IPS-NIHi11 (cell line): ENCODE results near the gene MYCBP.
"Not testable (repeated sequence)": the region's sequence is repeated elsewhere in the genome, so short reads cannot be mapped to it uniquely, and the experiment has no call there.

Experiments used
- DNase-seq: peaks from one replicate; pipeline ENCODE4 v3.0.0; 2012; ENCODE audit warnings: mixed read lengths, low spot score

MYCBP gene

DNA sequence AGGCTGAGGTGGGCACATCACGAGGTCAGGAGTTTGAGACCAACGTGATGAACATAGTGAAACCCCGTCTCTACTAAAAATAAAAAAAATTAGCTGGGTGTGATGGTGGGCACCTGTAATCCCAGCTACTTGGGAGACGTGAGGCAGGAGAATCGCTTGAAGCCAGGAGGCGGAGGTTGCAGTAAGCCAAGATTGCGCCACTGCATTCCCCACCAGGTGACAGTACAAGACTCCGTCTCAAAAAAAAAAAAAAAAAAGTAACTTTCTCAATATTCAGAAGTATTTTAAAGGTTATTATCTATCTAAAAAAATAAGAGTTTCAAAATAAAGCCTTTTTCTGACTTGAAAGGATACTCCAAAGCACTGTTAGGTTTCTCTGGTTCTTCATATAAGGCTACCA, 5.9 kb downstream of the MYCBP start:
- DNase-seq, result no peak

- no peak for DNase-seq
Measured at GRCh38 chr1:38865112-38865715, 7.9 kb downstream of the MYCBP start.

- no peak for DNase-seq
Measured at GRCh38 chr1:38860454-38860795, 12.7 kb downstream of the MYCBP start.

DNA sequence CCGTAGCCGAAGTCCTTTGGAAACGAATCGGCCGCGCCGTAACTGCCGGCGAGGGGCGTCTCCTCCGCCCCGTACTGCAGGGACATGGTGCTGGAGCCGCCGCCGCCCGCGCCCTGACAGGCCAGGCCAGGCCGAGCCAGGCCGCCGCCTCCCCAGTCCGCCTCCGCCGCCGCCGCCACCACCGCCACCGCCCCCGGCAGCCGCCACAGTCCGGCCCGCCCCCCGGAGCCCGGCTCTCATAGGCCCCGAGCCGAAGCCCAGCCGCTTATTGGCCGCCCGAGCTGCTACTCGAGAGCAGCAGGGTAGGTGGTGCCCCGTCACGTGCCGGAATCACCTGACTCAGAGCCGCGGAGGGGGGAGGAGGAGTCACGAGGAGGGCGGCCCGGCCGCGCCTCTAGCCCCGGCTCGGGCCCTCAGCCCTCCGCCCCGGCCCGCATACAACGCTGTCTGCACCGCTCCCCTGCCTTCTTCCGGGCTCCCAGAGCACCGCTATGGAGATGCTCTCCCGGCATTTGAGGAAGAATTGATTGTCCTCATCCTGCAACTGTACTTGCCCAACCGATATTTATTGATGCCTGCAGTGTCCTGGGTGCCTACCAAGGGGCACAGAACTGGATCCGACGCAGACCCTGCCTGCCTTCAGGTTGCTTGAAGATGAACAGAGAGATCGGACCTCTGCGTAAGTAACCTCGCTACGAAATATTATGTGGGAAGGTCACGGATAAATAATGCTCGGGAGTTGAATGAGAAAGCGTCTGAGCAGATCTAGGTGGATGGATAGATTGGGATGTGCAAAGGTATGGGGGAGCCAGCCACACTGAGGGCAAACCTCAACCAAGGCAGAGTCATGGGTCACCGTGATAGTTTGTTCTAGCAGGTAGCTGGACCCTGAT, 13.3 kb downstream of the MYCBP start, which contains the start of gene RRAGC:
RRAGC (minus strand) TSS at position 212 of the 893 bp plus-strand sequence; CDS start at position 86, 126 bp downstream.
- DNase-seq, result peak; percentile 100

GRCh38 chr1:38858833-38859560, 14.2 kb downstream of the MYCBP start:
- DNase-seq, result peak; percentile 45

GRCh38 chr1:38852780-38853179, 20.4 kb downstream of the MYCBP start:
- no peak for DNase-seq

DNA sequence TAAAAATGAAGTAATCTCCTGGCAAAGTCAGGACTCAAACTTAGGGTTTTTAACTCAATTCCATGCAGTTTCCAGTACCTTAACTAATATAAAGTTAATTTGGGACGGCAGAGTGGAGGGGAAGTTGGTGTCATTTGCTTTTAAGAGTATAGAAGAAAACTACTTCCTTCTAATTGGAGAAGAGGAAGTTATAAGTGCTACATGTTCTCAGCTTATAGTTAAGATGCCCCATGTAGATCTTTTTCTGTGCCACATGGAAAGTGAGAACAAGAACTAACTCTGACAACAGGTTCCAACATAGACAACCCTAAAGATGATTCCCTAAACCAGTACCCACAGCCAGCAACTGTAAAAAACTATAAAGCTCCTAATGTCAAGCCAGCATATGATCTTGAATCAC, 25.1 kb downstream of the MYCBP start:
- no peak for DNase-seq

DNA sequence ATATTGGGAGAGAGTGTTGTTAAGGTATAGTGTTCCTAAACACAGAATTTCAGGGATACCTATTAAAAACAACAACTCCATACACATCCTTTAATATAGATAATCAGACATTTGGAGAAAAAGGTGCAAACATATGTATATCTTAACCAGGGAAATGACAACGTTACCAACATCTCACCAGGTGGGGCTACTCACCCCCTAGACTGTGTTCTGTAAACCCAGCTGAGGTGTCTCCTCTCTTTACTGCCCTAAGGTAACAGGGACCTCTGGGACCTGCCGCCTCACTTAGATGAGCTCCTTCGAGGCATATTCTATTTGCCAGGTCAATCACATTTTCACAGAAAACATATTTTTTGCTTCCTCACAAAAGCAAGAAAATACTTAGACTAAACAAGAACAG, 26.9 kb downstream of the MYCBP start:
- no peak for DNase-seq

DNA sequence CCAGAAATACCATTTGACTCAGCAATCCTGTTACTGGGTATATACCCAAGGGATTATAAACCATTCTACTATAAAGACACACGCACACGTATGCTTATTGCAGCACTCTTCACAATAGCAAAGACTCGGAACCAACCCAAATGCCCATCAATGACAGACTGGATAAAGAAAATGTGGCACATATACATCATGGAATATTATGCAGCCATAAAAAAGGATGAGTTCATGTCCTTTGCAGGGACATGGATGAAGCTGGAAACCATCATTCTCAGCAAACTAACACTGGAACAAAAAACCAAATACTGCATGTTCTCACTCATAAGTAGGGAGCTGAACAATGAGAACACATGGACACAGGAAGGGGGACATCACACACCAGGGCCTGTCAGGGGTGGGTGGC, 28.1 kb downstream of the MYCBP start:
- DNase-seq, result not testable (repeated sequence)

DNA sequence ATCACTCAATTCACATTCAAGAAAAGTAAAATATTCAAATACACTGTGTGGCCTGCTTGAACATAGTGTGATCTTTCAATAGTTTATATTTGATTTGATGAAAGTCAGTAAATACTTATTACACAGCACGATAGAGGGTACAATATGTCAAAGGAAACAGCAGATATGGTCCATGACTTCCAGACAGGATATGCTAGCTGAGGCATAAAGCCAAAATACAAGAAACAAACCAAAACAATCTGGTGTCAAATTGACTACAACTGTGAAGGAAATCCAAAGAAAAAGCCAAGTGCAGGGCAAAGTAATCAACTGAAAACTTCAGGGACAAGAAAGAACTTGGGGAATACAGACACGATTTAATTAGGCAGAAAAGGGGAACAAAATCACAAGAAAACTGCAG, 32.9 kb downstream of the MYCBP start:
- DNase-seq, result no peak

- DNase-seq, result no peak
Measured at GRCh38 chr1:38839363-38839762, 33.8 kb downstream of the MYCBP start.

DNA sequence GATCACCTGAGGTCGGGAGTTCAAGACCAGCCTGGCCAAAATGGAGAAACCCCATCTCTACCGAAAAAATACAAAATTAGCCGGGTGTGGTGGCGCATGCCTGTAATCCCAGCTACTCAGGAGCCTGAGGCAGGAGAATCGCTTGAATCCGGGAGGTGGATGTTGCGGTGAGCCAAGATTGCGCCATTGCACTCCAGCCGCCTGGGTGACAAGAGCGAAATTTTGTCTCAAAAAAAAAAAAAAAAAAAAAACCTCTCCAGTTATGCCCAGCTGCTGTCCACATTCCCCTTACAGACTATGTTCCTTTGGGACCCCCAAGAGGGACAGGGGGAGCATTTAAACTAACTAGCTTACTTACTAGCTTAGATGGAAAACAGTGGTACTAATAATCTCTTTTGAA, 36.8 kb downstream of the MYCBP start:
- DNase-seq, result not testable (repeated sequence)

DNA sequence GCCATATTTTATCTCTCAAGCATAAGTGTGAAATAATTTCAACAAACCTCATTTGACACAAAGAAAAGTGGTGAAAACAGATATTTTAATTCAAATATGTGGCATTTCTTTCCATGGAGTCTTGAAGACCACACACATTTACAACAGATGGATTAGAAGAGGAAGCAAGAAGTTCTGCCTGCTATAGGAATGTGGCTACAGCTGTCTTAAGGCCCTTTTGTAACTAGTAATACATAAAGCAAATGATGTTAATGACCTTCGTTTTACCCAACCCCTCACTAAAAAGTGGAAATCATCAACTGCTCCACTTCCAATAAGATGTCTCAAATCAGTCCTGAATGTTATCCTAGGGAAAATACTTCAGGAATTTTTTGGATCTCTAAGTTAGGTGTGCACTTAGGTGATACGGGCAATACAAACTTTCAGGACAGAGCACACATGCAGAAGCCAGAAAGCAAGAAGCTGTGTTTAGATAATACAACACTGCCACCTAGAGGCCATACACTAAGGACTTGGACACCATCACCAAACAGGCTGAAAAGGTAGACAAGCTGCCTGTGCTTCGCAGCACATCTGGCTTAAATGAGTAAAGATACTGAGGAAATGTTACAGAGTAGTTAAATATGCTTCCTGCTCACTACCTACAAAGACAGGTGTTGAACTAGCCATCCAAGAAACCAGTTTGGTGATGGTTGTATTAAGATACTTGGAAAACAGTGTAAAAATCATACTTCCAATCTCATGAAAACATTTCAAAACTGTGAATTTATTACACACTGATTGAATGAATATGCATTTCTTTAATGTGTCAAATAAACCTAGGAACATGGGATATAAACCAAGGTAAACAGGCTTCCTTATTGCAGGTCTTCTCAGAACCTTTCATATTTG, 38.0 kb downstream of the MYCBP start:
- DNase-seq, result peak; percentile 78

DNA sequence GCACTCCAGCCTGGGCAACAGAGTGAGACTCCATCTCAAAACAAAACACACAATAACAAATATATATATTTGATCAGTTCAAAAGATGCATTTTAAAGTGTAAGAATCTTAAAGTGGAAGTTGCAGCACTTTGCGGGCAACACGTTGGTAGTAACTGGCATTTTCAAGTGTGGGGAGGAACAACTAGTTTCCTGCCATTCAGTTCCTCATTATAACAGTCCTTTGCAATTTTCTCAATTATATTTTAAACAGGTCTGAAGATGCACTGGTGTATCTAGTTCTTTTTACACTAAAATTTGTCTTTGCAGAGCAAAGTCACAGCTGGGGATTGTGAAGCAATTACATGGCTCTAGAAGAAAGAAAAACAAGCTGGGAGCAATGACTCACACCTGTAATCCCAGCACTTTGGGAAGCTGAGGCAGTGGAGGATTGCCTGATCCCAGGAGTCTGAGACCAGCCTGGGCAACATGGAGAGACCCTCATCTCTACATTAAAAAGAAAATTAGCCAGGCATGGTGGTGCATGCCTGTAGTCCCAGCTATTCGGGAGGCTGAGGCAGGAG, 38.8 kb downstream of the MYCBP start:
- DNase-seq, result no peak

- no peak for DNase-seq
Measured at GRCh38 chr1:38833146-38833545, 40.0 kb downstream of the MYCBP start.

DNA sequence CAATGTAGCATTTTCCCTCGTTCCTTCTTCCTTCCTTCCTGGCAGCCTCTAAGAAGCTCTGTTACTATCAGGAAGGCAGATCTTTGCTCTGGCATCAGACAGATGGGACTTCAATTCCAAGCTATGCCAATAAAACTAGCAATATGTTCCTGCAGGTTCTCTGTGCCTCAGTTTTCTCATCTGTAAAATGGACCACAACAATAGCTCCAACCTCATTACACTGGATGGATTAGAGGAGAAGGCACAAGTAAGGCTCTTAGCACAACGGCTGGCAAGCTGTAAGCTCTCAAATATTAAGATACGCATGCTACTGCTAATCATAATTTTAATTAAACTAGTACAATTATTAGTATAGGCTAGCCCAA, 40.8 kb downstream of the MYCBP start:
- DNase-seq, result no peak

GRCh38 chr1:38831731-38832369, 41.3 kb downstream of the MYCBP start:
- no peak for DNase-seq

DNA sequence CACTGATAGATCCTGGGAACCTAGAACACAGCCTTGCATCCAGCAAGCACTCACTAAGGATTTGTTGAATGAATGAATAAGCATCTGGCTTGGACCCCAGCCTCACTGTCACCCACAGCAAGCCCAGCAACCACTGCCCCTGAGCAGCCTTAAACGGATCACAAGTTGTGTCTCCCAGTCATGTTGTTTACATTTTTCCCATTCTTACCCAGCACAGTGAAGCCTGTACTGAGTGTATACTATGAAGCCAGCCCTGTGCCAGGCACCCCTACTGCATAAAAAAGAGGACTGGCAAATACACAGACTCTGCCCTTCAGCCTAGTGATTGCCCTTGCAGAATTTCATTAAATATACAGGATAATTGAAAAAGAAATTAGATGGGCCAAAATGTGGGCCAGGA, 43.8 kb downstream of the MYCBP start:
- DNase-seq, result no peak

GRCh38 chr1:38827318-38827717, 45.8 kb downstream of the MYCBP start:
- no peak for DNase-seq

- no peak for DNase-seq
Measured at GRCh38 chr1:38826886-38827285, 46.3 kb downstream of the MYCBP start.

GRCh38 chr1:38826262-38826661, 46.9 kb downstream of the MYCBP start:
- no peak for DNase-seq
